ENCODE measurements around the gene ADRB1. TPM values are rescaled to one million over a fixed set of nuclear protein-coding genes. Genes with fewer than 3 reads are reported as not detected.

The ADRB1 gene
- total and polyA plus RNA-seq, 2 experiments from 2014 or later, result 0.23 to 0.24 TPM

- H3K27me3 ChIP-seq (ENCODE audit: insufficient read depth), result no peaks in the 10 kb centered on the region
- no peak for DNase-seq (ENCODE audit: low spot score)
- Mint-ChIP-seq H3K27ac (no peak overlapping the region), H3K9me3 (no peaks in the 10 kb centered on the region), H3K4me3 (no peak overlapping the region), H3K36me3 (ENCODE audit: low read depth) (no peaks in the 10 kb centered on the region), H3K4me1 (no peaks in the 10 kb centered on the region), H3K27me3 (ENCODE audit: insufficient read depth, low read depth, poor library complexity) (peaks cover 11% of the 10 kb centered on the region)
- H3K4me3 ChIP-seq, result no peak overlapping the region
- TF ChIP-seq ZNF331 (CRISPR knock-in tag; IDR thresholded peaks at IDR 0.05; ENCODE audit: low read depth) (no peak), JUNB (IDR thresholded peaks at IDR 0.05; ENCODE audit: unreplicated experiment) (no peak), ZNF114 (CRISPR knock-in tag; IDR thresholded peaks at IDR 0.05) (no peak), POLR2AphosphoS5 (IDR thresholded peaks at IDR 0.05; ENCODE audit: low read depth) (no peak), STAT1 (IDR thresholded peaks at IDR 0.05; ENCODE audit: unreplicated experiment) (no peak), CREB1 (CRISPR knock-in tag; IDR thresholded peaks at IDR 0.05; ENCODE audit: low read depth) (no peak), EZH2 (IDR thresholded peaks at IDR 0.05; ENCODE audit: low read depth, unreplicated experiment) (no peak), EZH2phosphoT487 (IDR thresholded peaks at IDR 0.05; ENCODE audit: unreplicated experiment) (no peak), REST (IDR thresholded peaks at IDR 0.05; ENCODE audit: unreplicated experiment) (no peak), ZNF462 (CRISPR knock-in tag; IDR thresholded peaks at IDR 0.05) (no peak), ETS1 (IDR thresholded peaks at IDR 0.05) (no peak), CTCF (conservative IDR thresholded peaks at IDR 0.05; ENCODE audit: low read depth in 2 of 2) (no peak), NANOG (IDR thresholded peaks at IDR 0.05; ENCODE audit: borderline replicate concordance) (no peak)
- no peaks in the 10 kb centered on the region for H3K79me2 ChIP-seq (replicated peaks; ENCODE audit: insufficient read depth)
- H3K4me1 ChIP-seq (ENCODE audit: insufficient read depth), result no peaks in the 10 kb centered on the region
- H3K27ac ChIP-seq (ENCODE audit: low read depth), result no peak overlapping the region
- no peak overlapping the region for H3K4me2 ChIP-seq
- H4K20me1 ChIP-seq (replicated peaks; ENCODE audit: insufficient read depth), result no peaks in the 10 kb centered on the region
- ATAC-seq, result no peak
- no peaks in the 10 kb centered on the region for H3F3A ChIP-seq (replicated peaks; ENCODE audit: low read depth)
- no peaks in the 10 kb centered on the region; the same call in 1 of the 2 replicates for H3K36me3 ChIP-seq (ENCODE audit: insufficient read depth)
- no peaks in the 10 kb centered on the region for H3K9me2 ChIP-seq (ENCODE audit: insufficient read depth)
- no peak overlapping the region for H2AFZ ChIP-seq
Observed at GRCh38 chr10:114053946-114054345, 10.3 kb downstream of the ADRB1 start.
